Osteocyte (in vitro differentiated cells): Measurements from ENCODE around the gene NINJ2. TPM values are rescaled to one million over a fixed set of nuclear protein-coding genes. Genes with fewer than 3 reads are reported as not detected.

Experiments used
- DNase-seq: peaks from one replicate; pipeline ENCODE4 v3.0.0; 2021; ENCODE audit warnings: mixed read lengths; ENCODE audit not compliant: unreplicated experiment; ENCODE audit errors: extremely low spot score
- H3K27ac Mint-ChIP-seq: one replicate; pipeline ENCODE4 v1.8.0; 2021; ENCODE audit warnings: mild to moderate bottlenecking, mixed read lengths; ENCODE audit not compliant: unreplicated experiment
- H3K27me3 Mint-ChIP-seq: one replicate; pipeline ENCODE4 v1.8.0; 2021; ENCODE audit warnings: mixed read lengths; ENCODE audit not compliant: unreplicated experiment
- H3K36me3 Mint-ChIP-seq: one replicate; pipeline ENCODE4 v1.8.0; 2021; ENCODE audit warnings: mixed read lengths; ENCODE audit not compliant: unreplicated experiment
- H3K4me1 Mint-ChIP-seq: one replicate; pipeline ENCODE4 v1.8.0; 2021; ENCODE audit warnings: mixed read lengths; ENCODE audit not compliant: unreplicated experiment
- H3K4me3 Mint-ChIP-seq: one replicate; pipeline ENCODE4 v1.8.0; 2021; ENCODE audit warnings: mild to moderate bottlenecking, moderate library complexity, mixed read lengths; ENCODE audit not compliant: unreplicated experiment
- H3K9me3 Mint-ChIP-seq: one replicate; pipeline ENCODE4 v1.8.0; 2021; ENCODE audit warnings: mixed read lengths; ENCODE audit not compliant: unreplicated experiment
- CTCF ChIP-seq: fragments of 200-600 bp; sonication (generic); IDR thresholded peaks from 2 replicates; pipeline ENCODE4 v1.5.0; 2021; ENCODE audit warnings: antibody characterized with exemption, mild to moderate bottlenecking, moderate library complexity
- total RNA-seq: library from RNA; stranded (reverse); gene quantifications from 2 replicates; pipeline ENCODE4 v1.2.1, GENCODE V29; 2021

The NINJ2 gene
- total RNA-seq, 1 donor from 2014 or later, result 2.3 TPM

GRCh38 chr12:560691-561390 is 102.4 kb downstream of the NINJ2 start:
- no peak for DNase-seq
- Mint-ChIP-seq H3K9me3 (no peaks in the 10 kb centered on the region), H3K4me3 (no peak overlapping the region), H3K4me1 (no peaks in the 10 kb centered on the region), H3K27ac (no peak overlapping the region), H3K27me3 (peaks cover 34% of the 10 kb centered on the region), H3K36me3 (no peaks in the 10 kb centered on the region)
- TF ChIP-seq CTCF, result no peak

- DNase-seq, result no peak
- Mint-ChIP-seq H3K27ac (no peak overlapping the region), H3K36me3 (no peaks in the 10 kb centered on the region), H3K9me3 (no peaks in the 10 kb centered on the region), H3K4me1 (no peaks in the 10 kb centered on the region), H3K27me3 (peaks cover 37% of the 10 kb centered on the region), H3K4me3 (no peak overlapping the region)
- TF ChIP-seq CTCF, result no peak
These were observed 103.3 kb downstream of the NINJ2 start for GRCh38 chr12:559906-560455.

- Mint-ChIP-seq H3K27me3 (peaks cover 37% of the 10 kb centered on the region), H3K9me3 (no peaks in the 10 kb centered on the region), H3K4me3 (no peak overlapping the region), H3K27ac (no peak overlapping the region), H3K36me3 (no peaks in the 10 kb centered on the region), H3K4me1 (no peaks in the 10 kb centered on the region)
- no peak for DNase-seq
- TF ChIP-seq CTCF, result no peak
These were observed 103.9 kb downstream of the NINJ2 start for GRCh38 chr12:559208-559905.

GRCh38 chr12:558580-558979 is 104.7 kb downstream of the NINJ2 start:
- H3K4me1 Mint-ChIP-seq, result no peaks in the 10 kb centered on the region
- no peak overlapping the region for H3K27ac Mint-ChIP-seq
- no peak for TF ChIP-seq CTCF
- H3K36me3 Mint-ChIP-seq, result no peaks in the 10 kb centered on the region
- no peak overlapping the region for H3K4me3 Mint-ChIP-seq
- H3K9me3 Mint-ChIP-seq, result no peaks in the 10 kb centered on the region
- H3K27me3 Mint-ChIP-seq, result peaks cover 42% of the 10 kb centered on the region
- DNase-seq, result no peak

- H3K4me3 Mint-ChIP-seq, result no peak overlapping the region
- no peak for DNase-seq
- H3K36me3 Mint-ChIP-seq, result no peaks in the 10 kb centered on the region
- peaks cover 57% of the 10 kb centered on the region for H3K27me3 Mint-ChIP-seq
- H3K4me1 Mint-ChIP-seq, result peaks cover 6% of the 10 kb centered on the region
- no peak overlapping the region for H3K27ac Mint-ChIP-seq
- no peaks in the 10 kb centered on the region for H3K9me3 Mint-ChIP-seq
- TF ChIP-seq CTCF, result no peak
These were observed 106.7 kb downstream of the NINJ2 start for GRCh38 chr12:556498-556897.
